Stimulated activated CD8-positive, alpha-beta memory T cell treated with anti-CD3 and anti-CD28 coated beads, Interleukin-12 subunit alpha, Interleukin-12 subunit beta, amount 100 ng/mL, for 24 hours (primary cell): Measurements from ENCODE around the gene KBTBD12.
"Not testable (repeated sequence)": the region's sequence is repeated elsewhere in the genome, so short reads cannot be mapped to it uniquely, and the experiment has no call there.

Experiments
- DNase-seq: peaks from one replicate; pipeline ENCODE4 v3.0.0-alpha.2; 2020; ENCODE audit errors: extremely low read depth

KBTBD12 gene

GRCh38 chr3:127903611-127904375 lies 11.2 kb upstream of the KBTBD12 start:
- no peak for DNase-seq

- no peak for DNase-seq
Measured at GRCh38 chr3:127905556-127905955, 9.5 kb upstream of the KBTBD12 start.

- DNase-seq, result not testable (repeated sequence)
Measured at GRCh38 chr3:127906653-127907052, 8.4 kb upstream of the KBTBD12 start.

GRCh38 chr3:127908202-127908601 lies 6.8 kb upstream of the KBTBD12 start:
- no peak for DNase-seq

GRCh38 chr3:127908951-127909350 lies 6.1 kb upstream of the KBTBD12 start:
- DNase-seq, result no peak

GRCh38 chr3:127909646-127910045 lies 5.4 kb upstream of the KBTBD12 start:
- DNase-seq, result no peak

GRCh38 chr3:127911421-127911931 lies 3.6 kb upstream of the KBTBD12 start:
- DNase-seq, result no peak

GRCh38 chr3:127913841-127914240 lies 1.2 kb upstream of the KBTBD12 start:
- not testable (repeated sequence) for DNase-seq

GRCh38 chr3:127914584-127914983 lies 448 bp upstream of the KBTBD12 start:
- DNase-seq, result no peak

- no peak for DNase-seq
Measured at GRCh38 chr3:127915937-127916493, 983 bp downstream of the KBTBD12 start.

GRCh38 chr3:127920738-127921137 lies 5.7 kb downstream of the KBTBD12 start:
- DNase-seq, result no peak

- DNase-seq, result no peak
Measured at GRCh38 chr3:127923611-127924010, 8.6 kb downstream of the KBTBD12 start.

- no peak for DNase-seq
Measured at GRCh38 chr3:127925384-127925783, 10.4 kb downstream of the KBTBD12 start.

GRCh38 chr3:127927829-127928604 lies 13.0 kb downstream of the KBTBD12 start:
- no peak for DNase-seq

GRCh38 chr3:127929818-127930413 lies 14.9 kb downstream of the KBTBD12 start:
- no peak for DNase-seq

- DNase-seq, result no peak
Measured at GRCh38 chr3:127933396-127933795, 18.4 kb downstream of the KBTBD12 start.

- no peak for DNase-seq
Measured at GRCh38 chr3:127938800-127939199, 23.8 kb downstream of the KBTBD12 start.

GRCh38 chr3:127940116-127940515 lies 25.1 kb downstream of the KBTBD12 start:
- no peak for DNase-seq

- no peak for DNase-seq
Measured at GRCh38 chr3:127942613-127943012, 27.6 kb downstream of the KBTBD12 start.

- DNase-seq, result no peak
Measured at GRCh38 chr3:127948211-127948610, 33.2 kb downstream of the KBTBD12 start.

GRCh38 chr3:127949446-127950055 lies 34.5 kb downstream of the KBTBD12 start:
- no peak for DNase-seq

- no peak for DNase-seq
Measured at GRCh38 chr3:127951276-127951675, 36.2 kb downstream of the KBTBD12 start.
